ENCODE results near the gene FBXW2.

FBXW2 gene

DNA sequence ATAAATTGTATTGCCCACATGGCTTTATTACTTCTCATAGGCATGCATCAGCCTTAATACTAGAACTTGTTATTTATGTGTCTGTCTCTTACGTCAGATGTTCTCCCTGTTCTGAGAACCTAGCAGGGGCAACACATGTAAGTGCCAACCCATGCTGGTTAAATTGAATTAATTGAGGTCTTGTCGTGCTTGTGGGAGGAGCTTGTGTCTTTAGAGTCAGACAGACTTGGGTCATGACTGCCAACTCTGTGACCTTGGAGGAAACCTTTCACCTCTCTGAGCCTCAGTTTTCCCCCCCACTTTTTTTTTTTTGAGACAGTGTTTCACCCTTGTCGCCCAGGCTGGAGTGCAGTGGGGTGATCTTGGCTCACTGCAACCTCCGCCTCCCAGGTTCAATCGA lies 76.7 kb downstream of the FBXW2 start:
- TF ChIP-seq REST (IDR thresholded peaks at IDR 0.05; ENCODE audit: insufficient read depth in 1 of 2, low read depth in 2 of 2, low read length in 2 of 2): no peak
- no peak for TF ChIP-seq POLR2AphosphoS5 (IDR thresholded peaks at IDR 0.05; ENCODE audit: low read depth, low read length)
- TF ChIP-seq FOXP2 (optimal IDR thresholded peaks at IDR 0.05; ENCODE audit: borderline replicate concordance, extremely low read depth, extremely low read length, insufficient read depth): no peak
- no peak for TF ChIP-seq SIN3A (IDR thresholded peaks at IDR 0.05; ENCODE audit: borderline replicate concordance, insufficient read depth, low read length)
- no peak for TF ChIP-seq TAF1 (IDR thresholded peaks at IDR 0.05; ENCODE audit: borderline replicate concordance, insufficient read depth, low read length)

GRCh38 chr9:120715389-120715924 lies 77.8 kb downstream of the FBXW2 start:
- TF ChIP-seq REST (IDR thresholded peaks at IDR 0.05; ENCODE audit: insufficient read depth in 1 of 2, low read depth in 2 of 2, low read length in 2 of 2) (no peak), SIN3A (IDR thresholded peaks at IDR 0.05; ENCODE audit: borderline replicate concordance, insufficient read depth, low read length) (no peak), TAF1 (IDR thresholded peaks at IDR 0.05; ENCODE audit: borderline replicate concordance, insufficient read depth, low read length) (no peak), FOXP2 (optimal IDR thresholded peaks at IDR 0.05; ENCODE audit: borderline replicate concordance, extremely low read depth, extremely low read length, insufficient read depth) (peak; percentile 18), POLR2AphosphoS5 (IDR thresholded peaks at IDR 0.05; ENCODE audit: low read depth, low read length) (no peak)

DNA sequence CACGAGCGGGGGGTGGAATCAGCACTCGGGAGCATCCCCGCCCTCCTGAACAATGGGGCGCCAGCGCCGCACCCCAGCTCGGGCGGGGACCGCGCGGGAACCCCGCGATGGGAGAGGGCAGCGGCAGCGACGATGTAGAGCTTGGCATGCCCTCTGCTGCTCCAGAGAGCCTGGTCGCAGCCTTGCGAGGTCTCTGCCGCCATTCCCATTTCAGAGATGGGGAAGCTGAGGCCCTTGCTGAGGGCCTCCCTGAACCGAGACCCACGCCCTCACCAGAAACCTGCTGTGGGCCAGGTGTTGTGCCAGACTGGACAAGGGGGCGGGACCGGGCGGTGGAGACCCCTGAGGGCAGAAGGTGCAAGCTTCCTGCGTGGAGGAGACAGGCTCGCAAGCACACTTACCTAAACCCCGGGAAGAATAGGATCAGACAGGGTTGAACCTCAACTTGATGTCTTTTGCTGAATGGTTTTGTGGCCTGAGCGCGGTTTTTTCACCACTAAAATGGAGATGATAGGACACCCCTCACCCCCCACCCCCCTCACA lies 78.3 kb downstream of the FBXW2 start:
- no peak for TF ChIP-seq FOXP2 (optimal IDR thresholded peaks at IDR 0.05; ENCODE audit: borderline replicate concordance, extremely low read depth, extremely low read length, insufficient read depth)
- no peak for TF ChIP-seq TAF1 (IDR thresholded peaks at IDR 0.05; ENCODE audit: borderline replicate concordance, insufficient read depth, low read length)
- no peak for TF ChIP-seq SIN3A (IDR thresholded peaks at IDR 0.05; ENCODE audit: borderline replicate concordance, insufficient read depth, low read length)
- TF ChIP-seq POLR2AphosphoS5 (IDR thresholded peaks at IDR 0.05; ENCODE audit: low read depth, low read length): no peak
- TF ChIP-seq REST (IDR thresholded peaks at IDR 0.05; ENCODE audit: insufficient read depth in 1 of 2, low read depth in 2 of 2, low read length in 2 of 2): no peak

- TF ChIP-seq POLR2AphosphoS5 (IDR thresholded peaks at IDR 0.05; ENCODE audit: low read depth, low read length) (peak; percentile 56; the same call in 1 of the 2 replicates), REST (IDR thresholded peaks at IDR 0.05; ENCODE audit: insufficient read depth in 1 of 2, low read depth in 2 of 2, low read length in 2 of 2) (no peak)
These were observed 78.9 kb downstream of the FBXW2 start, which contains the start of gene MEGF9 for GRCh38 chr9:120714088-120714845. MEGF9 (minus strand) TSS chr9:120714470; CDS start chr9:120714358, 112 bp downstream.

Data from PFSK-1 (cell line).